Measurements from ENCODE around the gene PHLPP1. TPM values are rescaled to one million over a fixed set of nuclear protein-coding genes. Genes with fewer than 3 reads are reported as not detected.
"Not testable (repeated sequence)": the region's sequence is repeated elsewhere in the genome, so short reads cannot be mapped to it uniquely, and the experiment has no call there.

Gene PHLPP1
- polyA plus RNA-seq, 2 donors: 4.3 to 4.5 TPM

- no peaks in the 10 kb centered on the region for H3K27me3 ChIP-seq (ENCODE audit: control insufficient read depth in 1 of 2, insufficient read depth in 2 of 2, low read length in 2 of 2)
- no peaks in the 10 kb centered on the region for H3K9me3 ChIP-seq (ENCODE audit: control insufficient read depth in 2 of 2, insufficient read depth in 1 of 2, low read depth in 1 of 2, low read length in 1 of 2)
- no peak overlapping the region for H3K27ac ChIP-seq (ENCODE audit: low read depth in 2 of 2, low read length in 1 of 2)
- 88 to 90% methylated on average over 3 of the region's 3 CpGs for WGBS, 2 donors
- H3K4me1 ChIP-seq (ENCODE audit: control insufficient read depth in 2 of 2, insufficient read depth in 2 of 2, low read length in 1 of 2): peaks cover 0 to 2% of the 10 kb centered on the region in 2 donors
- H3K4me3 ChIP-seq (ENCODE audit: low read depth in 1 of 2, low read length in 2 of 2): no peak overlapping the region
- no peaks in the 10 kb centered on the region for H3K36me3 ChIP-seq (ENCODE audit: control insufficient read depth in 2 of 2, insufficient read depth in 2 of 2, low read length in 1 of 2)
Measured at GRCh38 chr18:62795813-62796212, 80.5 kb downstream of the PHLPP1 start.

- Histone ChIP-seq H3K27me3 (ENCODE audit: control insufficient read depth in 1 of 2, insufficient read depth in 2 of 2, low read length in 2 of 2) (no peaks in the 10 kb centered on the region), H3K4me1 (ENCODE audit: control insufficient read depth in 2 of 2, insufficient read depth in 2 of 2, low read length in 1 of 2) (peaks cover 0 to 2% of the 10 kb centered on the region in 2 donors), H3K36me3 (ENCODE audit: control insufficient read depth in 2 of 2, insufficient read depth in 2 of 2, low read length in 1 of 2) (no peaks in the 10 kb centered on the region), H3K9me3 (ENCODE audit: control insufficient read depth in 2 of 2, insufficient read depth in 1 of 2, low read depth in 1 of 2, low read length in 1 of 2) (no peaks in the 10 kb centered on the region), H3K4me3 (ENCODE audit: low read depth in 1 of 2, low read length in 2 of 2) (no peak overlapping the region), H3K27ac (ENCODE audit: low read depth in 2 of 2, low read length in 1 of 2) (no peak overlapping the region)
- 57 to 84% methylated on average over 1 of the region's 1 CpG for WGBS, 2 donors
Measured at GRCh38 chr18:62796216-62796621, 80.9 kb downstream of the PHLPP1 start.

- Histone ChIP-seq H3K4me1 (ENCODE audit: control insufficient read depth in 2 of 2, insufficient read depth in 2 of 2, low read length in 1 of 2) (peaks cover 0 to 2% of the 10 kb centered on the region in 2 donors), H3K27ac (ENCODE audit: low read depth in 2 of 2, low read length in 1 of 2) (no peak overlapping the region), H3K4me3 (ENCODE audit: low read depth in 1 of 2, low read length in 2 of 2) (no peak overlapping the region), H3K9me3 (ENCODE audit: control insufficient read depth in 2 of 2, insufficient read depth in 1 of 2, low read depth in 1 of 2, low read length in 1 of 2) (no peaks in the 10 kb centered on the region), H3K27me3 (ENCODE audit: control insufficient read depth in 1 of 2, insufficient read depth in 2 of 2, low read length in 2 of 2) (no peaks in the 10 kb centered on the region), H3K36me3 (ENCODE audit: control insufficient read depth in 2 of 2, insufficient read depth in 2 of 2, low read length in 1 of 2) (no peaks in the 10 kb centered on the region)
- 83 to 86% methylated on average over 3 of the region's 3 CpGs for WGBS, 2 donors
Measured at GRCh38 chr18:62797329-62797728, 82.0 kb downstream of the PHLPP1 start.

GRCh38 chr18:62799977-62800376, 84.6 kb downstream of the PHLPP1 start:
- Histone ChIP-seq H3K9me3 (ENCODE audit: control insufficient read depth in 2 of 2, insufficient read depth in 1 of 2, low read depth in 1 of 2, low read length in 1 of 2) (no peaks in the 10 kb centered on the region), H3K4me1 (ENCODE audit: control insufficient read depth in 2 of 2, insufficient read depth in 2 of 2, low read length in 1 of 2) (peaks cover 0 to 2% of the 10 kb centered on the region in 2 donors), H3K27ac (ENCODE audit: low read depth in 2 of 2, low read length in 1 of 2) (no peak overlapping the region), H3K27me3 (ENCODE audit: control insufficient read depth in 1 of 2, insufficient read depth in 2 of 2, low read length in 2 of 2) (no peaks in the 10 kb centered on the region), H3K4me3 (ENCODE audit: low read depth in 1 of 2, low read length in 2 of 2) (no peak overlapping the region), H3K36me3 (ENCODE audit: control insufficient read depth in 2 of 2, insufficient read depth in 2 of 2, low read length in 1 of 2) (no peaks in the 10 kb centered on the region)
- 84 to 89% methylated on average over 6 of the region's 6 CpGs for whole genome bisulfite sequencing, 2 donors

- Histone ChIP-seq H3K27me3 (ENCODE audit: control insufficient read depth in 1 of 2, insufficient read depth in 2 of 2, low read length in 2 of 2) (no peaks in the 10 kb centered on the region), H3K36me3 (ENCODE audit: control insufficient read depth in 2 of 2, insufficient read depth in 2 of 2, low read length in 1 of 2) (no peaks in the 10 kb centered on the region), H3K4me1 (ENCODE audit: control insufficient read depth in 2 of 2, insufficient read depth in 2 of 2, low read length in 1 of 2) (peaks cover 0 to 2% of the 10 kb centered on the region in 2 donors), H3K9me3 (ENCODE audit: control insufficient read depth in 2 of 2, insufficient read depth in 1 of 2, low read depth in 1 of 2, low read length in 1 of 2) (no peaks in the 10 kb centered on the region), H3K27ac (ENCODE audit: low read depth in 2 of 2, low read length in 1 of 2) (no peak overlapping the region), H3K4me3 (ENCODE audit: low read depth in 1 of 2, low read length in 2 of 2) (no peak overlapping the region)
- WGBS, 2 donors: 44 to 45% methylated on average over 3 of the region's 3 CpGs
Measured at GRCh38 chr18:62802523-62802922, 87.2 kb downstream of the PHLPP1 start.

GRCh38 chr18:62807396-62807795, 92.1 kb downstream of the PHLPP1 start:
- Histone ChIP-seq H3K4me1 (ENCODE audit: control insufficient read depth in 2 of 2, insufficient read depth in 2 of 2, low read length in 1 of 2) (no peaks in the 10 kb centered on the region), H3K9me3 (ENCODE audit: control insufficient read depth in 2 of 2, insufficient read depth in 1 of 2, low read depth in 1 of 2, low read length in 1 of 2) (no peaks in the 10 kb centered on the region), H3K4me3 (ENCODE audit: low read depth in 1 of 2, low read length in 2 of 2) (no peak overlapping the region), H3K36me3 (ENCODE audit: control insufficient read depth in 2 of 2, insufficient read depth in 2 of 2, low read length in 1 of 2) (no peaks in the 10 kb centered on the region), H3K27ac (ENCODE audit: low read depth in 2 of 2, low read length in 1 of 2) (no peak overlapping the region), H3K27me3 (ENCODE audit: control insufficient read depth in 1 of 2, insufficient read depth in 2 of 2, low read length in 2 of 2) (no peaks in the 10 kb centered on the region)
- 87 to 89% methylated on average over 2 of the region's 2 CpGs for WGBS, 2 donors

GRCh38 chr18:62808123-62808522, 92.8 kb downstream of the PHLPP1 start:
- H3K9me3 ChIP-seq (ENCODE audit: control insufficient read depth in 2 of 2, insufficient read depth in 1 of 2, low read depth in 1 of 2, low read length in 1 of 2): no peaks in the 10 kb centered on the region
- H3K36me3 ChIP-seq (ENCODE audit: control insufficient read depth in 2 of 2, insufficient read depth in 2 of 2, low read length in 1 of 2): no peaks in the 10 kb centered on the region
- WGBS, 2 donors: 96 to 97% methylated on average over 1 of the region's 1 CpG
- H3K4me1 ChIP-seq (ENCODE audit: control insufficient read depth in 2 of 2, insufficient read depth in 2 of 2, low read length in 1 of 2): no peaks in the 10 kb centered on the region
- H3K27me3 ChIP-seq (ENCODE audit: control insufficient read depth in 1 of 2, insufficient read depth in 2 of 2, low read length in 2 of 2): no peaks in the 10 kb centered on the region
- H3K4me3 ChIP-seq (ENCODE audit: low read depth in 1 of 2, low read length in 2 of 2): no peak overlapping the region
- H3K27ac ChIP-seq (ENCODE audit: low read depth in 2 of 2, low read length in 1 of 2): no peak overlapping the region

GRCh38 chr18:62809445-62809844, 94.1 kb downstream of the PHLPP1 start:
- H3K27ac ChIP-seq (ENCODE audit: low read depth in 2 of 2, low read length in 1 of 2); H3K4me1 ChIP-seq (ENCODE audit: control insufficient read depth in 2 of 2, insufficient read depth in 2 of 2, low read length in 1 of 2); H3K9me3 ChIP-seq (ENCODE audit: control insufficient read depth in 2 of 2, insufficient read depth in 1 of 2, low read depth in 1 of 2, low read length in 1 of 2); H3K4me3 ChIP-seq (ENCODE audit: low read depth in 1 of 2, low read length in 2 of 2); H3K36me3 ChIP-seq (ENCODE audit: control insufficient read depth in 2 of 2, insufficient read depth in 2 of 2, low read length in 1 of 2); H3K27me3 ChIP-seq (ENCODE audit: control insufficient read depth in 1 of 2, insufficient read depth in 2 of 2, low read length in 2 of 2): not testable (repeated sequence)
- 95 to 97% methylated on average over 8 of the region's 8 CpGs for WGBS, 2 donors

- H3K27ac ChIP-seq (ENCODE audit: low read depth in 2 of 2, low read length in 1 of 2): no peak overlapping the region
- peaks cover 0 to 2% of the 10 kb centered on the region in 2 donors for H3K4me1 ChIP-seq (ENCODE audit: control insufficient read depth in 2 of 2, insufficient read depth in 2 of 2, low read length in 1 of 2)
- H3K4me3 ChIP-seq (ENCODE audit: low read depth in 1 of 2, low read length in 2 of 2): no peak overlapping the region
- no peaks in the 10 kb centered on the region for H3K27me3 ChIP-seq (ENCODE audit: control insufficient read depth in 1 of 2, insufficient read depth in 2 of 2, low read length in 2 of 2)
- H3K9me3 ChIP-seq (ENCODE audit: control insufficient read depth in 2 of 2, insufficient read depth in 1 of 2, low read depth in 1 of 2, low read length in 1 of 2): no peaks in the 10 kb centered on the region
- 81 to 96% methylated on average over 1 of the region's 1 CpG for WGBS, 2 donors
- H3K36me3 ChIP-seq (ENCODE audit: control insufficient read depth in 2 of 2, insufficient read depth in 2 of 2, low read length in 1 of 2): no peaks in the 10 kb centered on the region
Measured at GRCh38 chr18:62809900-62810299, 94.6 kb downstream of the PHLPP1 start.

GRCh38 chr18:62810682-62811081, 95.3 kb downstream of the PHLPP1 start:
- Histone ChIP-seq H3K9me3 (ENCODE audit: control insufficient read depth in 2 of 2, insufficient read depth in 1 of 2, low read depth in 1 of 2, low read length in 1 of 2) (no peaks in the 10 kb centered on the region), H3K4me1 (ENCODE audit: control insufficient read depth in 2 of 2, insufficient read depth in 2 of 2, low read length in 1 of 2) (peaks cover 0 to 2% of the 10 kb centered on the region in 2 donors)
- 84 to 86% methylated on average over 4 of the region's 4 CpGs for WGBS, 2 donors

More at GRCh38 chr18:62810682-62811081, 95.3 kb downstream of the PHLPP1 start:
- no peak overlapping the region for H3K4me3 ChIP-seq (ENCODE audit: low read depth in 1 of 2, low read length in 2 of 2)
- H3K27me3 ChIP-seq (ENCODE audit: control insufficient read depth in 1 of 2, insufficient read depth in 2 of 2, low read length in 2 of 2): no peaks in the 10 kb centered on the region
- no peaks in the 10 kb centered on the region for H3K36me3 ChIP-seq (ENCODE audit: control insufficient read depth in 2 of 2, insufficient read depth in 2 of 2, low read length in 1 of 2)
- H3K27ac ChIP-seq (ENCODE audit: low read depth in 2 of 2, low read length in 1 of 2): no peak overlapping the region

Data from esophagus (tissue), 2 donors.